ENCODE results near the gene ARL13A.

DNA sequence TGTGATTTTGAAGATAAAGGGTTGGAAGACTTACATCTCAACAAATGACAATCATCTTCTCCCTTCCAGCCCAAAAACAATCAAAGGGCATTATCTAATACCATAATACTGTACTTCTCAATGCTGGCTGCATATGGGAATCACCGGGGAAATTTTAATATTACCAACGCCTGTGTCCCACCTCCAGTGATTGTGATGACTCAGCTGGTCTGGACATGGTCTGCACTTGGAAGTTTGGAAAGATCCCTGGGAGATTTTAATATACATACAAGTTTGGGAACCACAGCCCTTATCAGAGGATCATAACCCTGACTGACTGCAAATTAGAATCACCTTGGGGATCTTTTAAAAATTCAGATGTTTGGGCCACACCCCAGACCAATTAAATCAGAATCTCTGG lies 29.9 kb downstream of the ARL13A start:
- TF ChIP-seq, protein P1, sequence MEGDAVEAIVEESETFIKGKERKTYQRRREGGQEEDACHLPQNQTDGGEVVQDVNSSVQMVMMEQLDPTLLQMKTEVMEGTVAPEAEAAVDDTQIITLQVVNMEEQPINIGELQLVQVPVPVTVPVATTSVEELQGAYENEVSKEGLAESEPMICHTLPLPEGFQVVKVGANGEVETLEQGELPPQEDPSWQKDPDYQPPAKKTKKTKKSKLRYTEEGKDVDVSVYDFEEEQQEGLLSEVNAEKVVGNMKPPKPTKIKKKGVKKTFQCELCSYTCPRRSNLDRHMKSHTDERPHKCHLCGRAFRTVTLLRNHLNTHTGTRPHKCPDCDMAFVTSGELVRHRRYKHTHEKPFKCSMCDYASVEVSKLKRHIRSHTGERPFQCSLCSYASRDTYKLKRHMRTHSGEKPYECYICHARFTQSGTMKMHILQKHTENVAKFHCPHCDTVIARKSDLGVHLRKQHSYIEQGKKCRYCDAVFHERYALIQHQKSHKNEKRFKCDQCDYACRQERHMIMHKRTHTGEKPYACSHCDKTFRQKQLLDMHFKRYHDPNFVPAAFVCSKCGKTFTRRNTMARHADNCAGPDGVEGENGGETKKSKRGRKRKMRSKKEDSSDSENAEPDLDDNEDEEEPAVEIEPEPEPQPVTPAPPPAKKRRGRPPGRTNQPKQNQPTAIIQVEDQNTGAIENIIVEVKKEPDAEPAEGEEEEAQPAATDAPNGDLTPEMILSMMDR (IDR thresholded peaks at IDR 0.05) = no peak
- TF ChIP-seq POLR2A (IDR thresholded peaks at IDR 0.05) = no peak

Measured in body of pancreas (tissue), 4 donors.